GM23248 (cell line): ENCODE results near the gene NBEAL1.

Experiments used
- EZH2 ChIP-seq: fragments of 200-600 bp; sonication (generic); IDR thresholded peaks from 2 replicates; pipeline ENCODE4 v1.6.1; 2018; ENCODE audit warnings: antibody characterized with exemption, mild to moderate bottlenecking; ENCODE audit not compliant: insufficient read depth, poor library complexity, severe bottlenecking
- EZH2phosphoT487 ChIP-seq: fragments of 200-600 bp; sonication (generic); IDR thresholded peaks from 2 replicates; pipeline ENCODE4 v1.6.1; 2018; ENCODE audit warnings: antibody characterized with exemption, moderate library complexity, mild to moderate bottlenecking, low read depth; ENCODE audit not compliant: insufficient read depth

DNA sequence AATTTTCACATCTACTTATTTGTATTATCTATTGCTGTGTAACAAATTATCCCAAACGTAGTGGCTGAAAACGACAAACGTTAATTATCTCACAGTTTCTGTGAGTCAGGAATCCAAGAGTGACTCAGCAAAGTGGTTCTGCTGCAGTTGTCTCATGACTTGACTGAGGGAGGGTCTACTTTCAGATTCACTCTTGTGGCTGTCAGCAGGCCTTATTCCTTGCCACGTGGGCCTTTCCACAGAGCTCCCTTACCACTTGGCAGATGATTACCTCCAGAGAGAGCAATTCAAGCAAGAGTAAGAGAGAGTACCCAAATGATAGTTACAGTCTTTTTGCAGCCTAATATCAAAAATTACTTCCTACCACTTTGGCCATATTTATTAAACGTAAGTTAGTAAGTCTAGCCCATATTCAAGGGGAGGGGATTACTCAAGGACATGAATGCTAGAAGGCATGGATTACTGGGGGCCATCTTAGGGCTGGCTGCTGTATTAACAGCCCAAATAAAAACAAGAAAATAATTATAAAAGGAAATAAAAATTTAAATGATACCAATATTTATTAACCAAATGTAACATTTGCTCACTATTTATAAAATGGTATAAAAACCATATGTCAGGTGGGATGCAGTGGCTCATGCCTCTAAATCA is 48.7 kb upstream of the NBEAL1 start:
- no peak for TF ChIP-seq EZH2
- no peak for TF ChIP-seq EZH2phosphoT487
